GM19099 (cell line): ENCODE measurements around the gene SEPTIN5.

Experiments
- POLR2A ChIP-seq: IDR thresholded peaks from 3 replicates; pipeline ENCODE4 v1.6.1; 2011; ENCODE audit warnings: low read depth; ENCODE audit not compliant: insufficient read length; ENCODE audit errors: extremely low read depth

Gene SEPTIN5

DNA sequence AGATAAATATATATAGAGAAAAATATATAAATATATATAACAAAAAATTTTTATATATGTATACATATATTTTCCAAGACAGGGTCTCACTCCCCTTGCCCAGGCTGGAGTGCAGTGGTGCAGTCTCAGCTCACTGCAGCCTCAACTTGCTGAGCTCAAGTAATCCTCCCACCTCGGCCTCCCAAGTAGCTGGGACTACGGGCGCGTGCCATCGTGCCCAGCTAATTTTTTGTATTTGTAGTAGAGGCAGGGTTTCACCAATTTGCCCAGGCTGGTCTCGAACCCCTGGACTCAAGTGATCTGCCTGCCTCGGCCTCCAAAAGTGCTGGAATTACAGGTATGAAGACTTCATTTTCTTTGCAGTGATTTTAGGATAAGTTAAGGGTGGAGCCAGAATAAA lies 38.9 kb upstream of the SEPTIN5 start:
- no peak for TF ChIP-seq POLR2A

DNA sequence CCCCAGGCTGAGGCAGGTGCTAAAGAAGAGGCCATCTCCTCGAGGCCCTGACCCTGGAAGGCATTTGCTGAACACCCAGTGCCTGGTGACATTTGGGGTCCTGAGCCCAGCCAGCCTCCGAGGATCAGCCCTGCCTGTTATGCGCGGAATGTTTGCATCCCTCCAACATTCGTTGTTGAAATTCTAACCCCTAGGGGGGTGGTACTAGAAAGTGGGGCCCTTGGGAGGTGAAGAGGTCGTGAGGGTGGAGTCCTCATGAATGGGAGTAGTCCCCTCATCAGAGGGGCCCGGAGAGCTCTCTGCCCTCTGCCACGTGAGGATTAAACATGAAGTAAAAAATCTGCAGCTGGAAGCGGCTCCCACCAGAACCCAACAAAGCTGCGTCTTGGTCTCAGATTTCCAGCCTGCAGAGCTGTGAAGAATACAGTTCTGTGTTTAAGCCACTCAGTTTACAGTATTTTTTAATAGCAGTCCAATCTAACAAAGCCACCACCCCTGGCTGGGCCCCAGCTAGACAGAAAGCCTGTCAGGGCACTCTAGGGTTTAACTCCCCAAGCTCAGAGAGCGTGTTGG lies 35.3 kb upstream of the SEPTIN5 start:
- TF ChIP-seq POLR2A, result no peak

DNA sequence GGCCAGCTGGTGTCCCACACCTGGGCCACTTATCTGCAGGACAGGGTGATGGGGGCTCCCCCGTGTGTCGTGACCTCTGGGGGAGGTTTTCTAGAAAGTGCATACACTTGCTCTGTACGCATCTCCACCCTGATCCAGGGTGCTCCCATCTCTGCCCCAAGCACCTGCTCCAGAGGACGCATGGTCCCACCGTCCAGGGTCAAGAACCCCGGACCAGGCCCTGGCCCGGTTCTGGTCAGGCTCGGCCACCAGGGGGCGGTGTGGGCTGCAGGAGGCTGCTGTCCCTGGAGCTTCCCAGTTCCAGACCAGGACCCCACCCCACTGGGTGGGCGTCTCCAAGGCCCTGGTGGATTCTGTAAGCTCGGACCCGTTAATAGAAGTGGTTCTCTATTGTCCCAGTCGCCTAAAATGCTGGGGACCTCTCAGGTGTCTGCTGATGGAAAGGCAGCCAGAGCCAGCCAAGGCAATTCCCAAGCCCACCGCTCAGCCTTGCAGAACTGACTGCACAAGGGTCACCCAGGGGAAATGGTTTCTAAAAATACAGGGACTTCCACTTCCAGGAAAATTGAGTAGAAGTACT lies 34.7 kb upstream of the SEPTIN5 start:
- TF ChIP-seq POLR2A, result no peak

- TF ChIP-seq POLR2A, result no peak
Observed at GRCh38 chr22:19680287-19680881, 33.9 kb upstream of the SEPTIN5 start.

DNA sequence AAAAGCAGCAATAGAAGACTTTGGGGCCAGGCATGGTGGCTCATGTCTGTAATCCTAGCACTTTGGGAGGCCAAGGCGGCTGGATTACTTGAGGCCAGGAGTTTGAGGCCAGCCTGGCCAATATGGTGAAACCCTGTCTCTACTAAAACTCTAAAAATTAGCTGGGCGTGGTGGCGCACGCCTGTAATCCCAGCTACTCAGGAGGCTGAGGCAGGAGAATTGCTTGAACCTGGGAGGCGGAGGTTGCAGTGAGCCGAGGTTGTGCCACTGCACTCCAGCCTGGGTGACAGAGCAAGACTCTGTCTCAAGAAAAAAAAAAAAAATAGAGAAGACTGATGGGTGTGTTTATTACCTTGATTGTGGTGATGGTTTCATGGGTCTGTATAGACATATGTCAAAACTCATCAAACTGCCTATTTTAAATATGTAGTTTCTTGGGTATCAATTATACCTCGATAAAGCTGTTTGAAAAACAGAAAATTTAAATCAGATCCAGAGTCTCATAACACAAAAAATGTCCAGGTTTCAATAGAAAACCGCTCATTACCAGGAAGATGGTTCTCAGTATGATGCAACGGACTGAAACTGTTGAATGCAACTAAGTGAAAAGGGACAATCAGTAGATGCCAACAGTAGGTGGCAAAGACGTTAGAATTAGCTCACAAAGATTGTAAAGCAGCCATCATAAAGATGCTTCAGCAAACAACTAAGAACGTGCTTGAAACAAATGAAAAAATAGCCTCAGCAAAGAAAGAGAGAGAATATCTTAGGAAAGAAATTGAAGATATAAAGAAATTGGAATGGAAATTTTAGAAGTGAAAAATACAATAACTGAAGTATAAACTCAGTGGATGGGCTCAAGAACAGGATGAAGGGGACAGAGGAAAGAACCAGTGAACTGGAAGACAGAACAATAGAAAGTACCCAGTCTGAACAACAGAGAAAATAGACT lies 33.1 kb upstream of the SEPTIN5 start:
- no peak for TF ChIP-seq POLR2A

DNA sequence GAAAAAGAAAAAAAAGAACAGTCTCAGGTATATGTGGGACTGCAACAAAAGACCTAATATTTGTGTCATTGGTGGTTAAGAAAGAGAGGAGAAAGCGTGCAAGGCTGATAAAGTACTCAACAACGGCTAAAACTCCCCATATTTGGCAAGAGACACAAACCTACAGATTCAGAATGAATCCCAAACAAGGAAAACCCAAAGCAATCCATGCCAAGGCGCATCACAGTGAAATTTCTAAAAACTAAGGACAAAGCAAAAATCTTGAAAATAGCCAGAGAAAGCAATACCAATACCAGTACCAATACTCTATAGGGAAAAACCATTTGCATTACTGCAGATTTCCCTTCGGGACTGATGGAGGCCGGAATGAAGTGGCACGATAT lies 32.4 kb upstream of the SEPTIN5 start:
- no peak for TF ChIP-seq POLR2A

DNA sequence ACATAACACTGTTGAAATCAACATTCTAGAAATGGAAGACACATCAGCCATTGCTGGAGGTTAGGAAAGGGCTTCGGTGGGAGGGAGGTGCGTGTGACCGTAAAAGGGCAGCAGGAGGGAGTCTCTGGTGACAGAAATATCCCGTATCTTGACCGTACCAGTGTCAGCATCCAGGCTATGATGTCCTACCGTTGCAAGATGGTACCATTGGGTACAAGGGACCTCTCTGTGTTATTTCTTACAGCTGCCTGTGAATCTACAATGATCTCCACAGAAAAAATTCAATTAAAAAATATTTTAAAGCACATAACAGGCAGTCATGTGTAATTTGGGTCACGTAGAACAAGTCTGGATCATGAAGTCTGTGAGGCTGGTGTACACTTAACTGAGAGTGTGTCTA lies 27.4 kb upstream of the SEPTIN5 start:
- TF ChIP-seq POLR2A, result no peak

GRCh38 chr22:19687561-19688300 lies 26.6 kb upstream of the SEPTIN5 start:
- no peak for TF ChIP-seq POLR2A

DNA sequence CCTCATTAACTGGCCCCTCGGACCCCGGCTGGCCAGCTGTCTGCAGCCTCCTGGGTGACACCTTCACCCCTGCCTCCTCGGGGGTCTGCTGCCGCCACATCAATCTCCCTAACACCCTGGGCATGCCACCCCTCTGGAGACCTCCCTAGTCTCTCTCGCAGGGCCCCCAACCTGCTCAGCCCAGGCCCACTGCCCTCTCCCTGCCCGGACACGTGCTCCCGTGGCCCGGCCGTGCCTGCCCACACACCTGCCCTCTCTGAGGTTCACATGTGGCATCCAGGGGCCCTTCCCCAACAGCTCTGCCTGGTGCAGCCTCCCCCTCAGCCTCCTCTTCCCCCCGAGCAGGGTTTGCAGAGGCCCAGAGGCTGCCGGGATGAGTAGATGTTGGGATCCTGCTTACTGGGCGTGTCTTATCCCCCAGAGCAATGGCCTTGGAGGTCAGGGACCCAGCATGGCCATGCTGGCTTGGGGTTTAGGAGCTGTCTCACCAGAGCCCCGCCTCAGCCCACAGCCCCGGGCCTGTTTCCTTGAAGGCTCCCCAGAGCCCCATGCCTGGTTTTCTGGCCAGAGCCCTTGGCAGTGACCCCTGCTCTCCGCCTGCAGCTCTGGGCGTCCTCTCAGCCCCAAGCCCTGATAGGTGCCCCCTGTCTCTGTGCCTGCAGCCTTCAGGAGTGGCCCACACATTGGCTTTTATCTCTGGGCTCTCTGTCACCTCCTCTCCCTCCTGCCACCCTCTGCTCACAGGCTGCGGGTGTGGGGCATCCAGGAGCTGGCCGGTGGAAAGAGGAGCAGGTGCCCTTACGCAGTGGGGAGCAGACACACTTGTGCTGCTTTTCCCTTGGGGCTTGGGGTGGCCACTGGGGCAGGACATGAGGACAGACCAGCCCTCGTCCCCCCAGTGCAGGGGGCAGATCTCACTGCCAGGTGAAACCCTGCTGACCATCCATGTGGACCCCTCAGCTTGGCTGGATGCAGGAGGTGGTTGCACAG lies 25.7 kb upstream of the SEPTIN5 start:
- TF ChIP-seq POLR2A, result no peak

DNA sequence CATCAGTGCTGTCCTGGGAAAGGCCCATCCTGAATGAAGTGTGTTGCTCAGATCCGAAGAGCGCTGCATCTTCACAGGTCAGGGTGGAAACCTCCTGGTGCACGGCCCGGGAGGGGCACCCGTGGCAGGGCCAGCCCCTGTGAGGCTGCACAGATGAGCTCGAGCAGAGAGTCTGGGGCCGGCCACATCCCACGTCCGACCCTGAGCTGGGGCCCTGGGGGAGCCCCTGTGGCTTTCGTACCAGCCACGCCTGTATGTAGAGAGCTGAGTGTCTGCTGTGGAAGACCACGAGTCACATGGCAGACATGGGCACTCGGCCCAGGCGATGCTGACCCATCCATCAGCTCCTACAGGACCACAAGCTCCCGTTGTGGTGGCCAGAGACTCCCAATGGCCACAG lies 24.9 kb upstream of the SEPTIN5 start:
- TF ChIP-seq POLR2A, result no peak

DNA sequence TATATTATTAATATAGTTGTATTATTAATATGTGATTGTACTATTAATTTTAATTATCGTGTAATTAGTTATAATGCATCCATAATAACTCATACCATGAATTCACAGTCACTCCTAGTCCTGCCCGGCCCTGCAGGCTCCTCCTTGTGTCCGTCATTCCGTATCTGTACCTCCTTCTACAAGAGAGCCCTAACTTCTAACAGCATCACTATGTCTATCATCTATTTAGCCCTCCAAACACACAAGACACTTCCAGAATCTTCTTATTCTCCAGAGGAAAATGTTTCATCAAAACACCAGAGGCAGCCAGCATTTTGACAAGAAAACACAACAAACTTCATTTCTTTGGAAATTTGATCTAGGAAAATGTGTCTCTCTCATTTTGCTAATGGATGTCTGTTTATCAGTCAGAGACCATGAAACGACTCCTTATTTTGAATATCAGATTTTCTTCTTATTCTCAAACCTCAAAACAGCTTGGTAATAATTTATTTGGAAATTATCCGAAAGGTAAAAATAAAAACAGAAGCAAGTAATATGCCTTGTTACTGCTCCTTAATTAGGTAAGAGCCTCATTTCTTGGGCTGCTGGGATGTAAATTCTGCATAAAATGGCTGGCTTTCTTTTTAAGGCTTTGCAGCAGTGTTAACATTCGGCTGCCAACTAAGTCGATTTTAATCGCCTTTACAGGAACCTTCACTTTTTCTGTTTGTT lies 23.1 kb upstream of the SEPTIN5 start:
- no peak for TF ChIP-seq POLR2A

DNA sequence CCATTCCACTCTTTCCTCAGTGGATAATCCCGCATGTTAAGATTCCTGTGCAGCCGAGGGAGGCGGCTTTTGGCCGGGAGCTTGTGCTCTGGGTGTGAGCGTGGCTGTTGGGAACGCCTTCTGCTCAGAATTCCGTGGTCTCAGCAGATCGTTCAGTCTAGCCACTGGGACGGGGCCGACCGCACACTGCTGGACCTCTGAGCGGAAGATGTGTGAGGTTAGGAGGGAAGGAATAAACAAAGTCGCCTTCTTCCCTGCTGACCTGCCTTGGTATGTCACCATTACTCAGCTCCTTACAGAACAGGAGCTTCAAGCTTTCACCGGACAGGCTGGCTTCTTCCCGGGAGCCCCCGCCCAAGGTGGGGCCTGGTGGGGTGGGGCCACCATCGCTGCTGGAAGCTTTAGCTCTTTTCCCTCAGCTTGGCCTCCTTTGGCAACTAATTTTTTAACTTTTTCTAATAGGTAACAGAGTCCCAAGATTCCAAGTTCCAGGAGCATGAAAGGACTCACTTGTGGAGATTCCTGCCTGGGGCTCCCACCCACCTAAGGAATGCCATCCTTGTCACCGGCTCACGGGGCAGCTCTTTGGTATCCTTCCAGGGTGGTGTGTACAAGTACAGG lies 22.5 kb upstream of the SEPTIN5 start:
- TF ChIP-seq POLR2A, result no peak

DNA sequence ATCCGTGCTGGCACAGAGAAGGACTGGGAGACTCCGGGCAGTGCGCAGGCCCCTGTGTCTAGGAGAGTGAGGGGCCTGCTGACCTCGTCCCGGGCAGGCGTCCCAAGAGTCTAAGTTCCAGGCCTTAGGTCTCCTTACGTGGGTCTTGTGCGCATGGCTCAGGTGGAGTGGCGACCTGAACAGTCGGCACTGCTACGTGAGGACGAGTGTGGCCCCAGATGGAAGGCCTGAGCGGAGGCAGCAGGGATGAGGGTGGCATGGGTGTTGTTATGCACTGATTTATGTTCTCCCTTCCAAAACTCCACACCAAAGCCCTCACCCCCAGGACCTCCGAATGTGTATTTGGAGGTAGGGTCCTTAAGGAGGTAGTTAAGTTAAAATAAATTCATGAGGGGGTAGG lies 20.7 kb upstream of the SEPTIN5 start:
- no peak for TF ChIP-seq POLR2A

DNA sequence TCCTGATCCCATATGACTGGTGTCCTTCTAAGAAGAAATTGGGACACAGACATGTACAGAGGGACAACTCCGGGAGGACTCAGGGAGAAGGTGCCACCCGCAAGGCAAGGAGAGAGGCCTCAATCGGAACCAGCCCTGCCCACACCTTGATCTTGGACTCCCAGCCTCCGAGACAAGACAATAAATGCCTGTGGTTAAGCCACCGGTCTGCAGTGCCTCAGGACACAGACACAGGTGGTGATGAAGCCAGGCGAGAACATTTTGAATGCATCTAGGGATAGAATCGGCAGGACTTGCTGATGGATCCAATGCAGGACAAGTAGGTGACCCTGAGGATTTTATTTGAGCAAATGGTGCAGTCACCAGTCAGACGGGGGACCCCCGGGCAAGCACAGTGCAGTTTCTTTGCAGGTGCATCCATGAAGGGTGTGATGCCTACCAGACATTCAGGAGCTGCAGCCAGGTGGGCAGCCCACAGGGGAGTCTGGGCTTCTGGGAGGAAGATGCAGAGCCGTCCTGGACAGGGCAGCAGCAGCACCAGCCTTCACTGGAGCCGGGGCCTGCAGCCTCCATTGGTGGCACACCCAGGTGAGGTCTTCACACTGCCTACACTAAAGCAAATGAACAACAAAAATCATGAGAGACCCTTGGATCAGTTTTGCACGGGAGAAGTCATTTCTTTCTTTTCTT lies 20.2 kb upstream of the SEPTIN5 start:
- TF ChIP-seq POLR2A, result no peak
